ENCODE data around the gene YBX2.

DNA sequence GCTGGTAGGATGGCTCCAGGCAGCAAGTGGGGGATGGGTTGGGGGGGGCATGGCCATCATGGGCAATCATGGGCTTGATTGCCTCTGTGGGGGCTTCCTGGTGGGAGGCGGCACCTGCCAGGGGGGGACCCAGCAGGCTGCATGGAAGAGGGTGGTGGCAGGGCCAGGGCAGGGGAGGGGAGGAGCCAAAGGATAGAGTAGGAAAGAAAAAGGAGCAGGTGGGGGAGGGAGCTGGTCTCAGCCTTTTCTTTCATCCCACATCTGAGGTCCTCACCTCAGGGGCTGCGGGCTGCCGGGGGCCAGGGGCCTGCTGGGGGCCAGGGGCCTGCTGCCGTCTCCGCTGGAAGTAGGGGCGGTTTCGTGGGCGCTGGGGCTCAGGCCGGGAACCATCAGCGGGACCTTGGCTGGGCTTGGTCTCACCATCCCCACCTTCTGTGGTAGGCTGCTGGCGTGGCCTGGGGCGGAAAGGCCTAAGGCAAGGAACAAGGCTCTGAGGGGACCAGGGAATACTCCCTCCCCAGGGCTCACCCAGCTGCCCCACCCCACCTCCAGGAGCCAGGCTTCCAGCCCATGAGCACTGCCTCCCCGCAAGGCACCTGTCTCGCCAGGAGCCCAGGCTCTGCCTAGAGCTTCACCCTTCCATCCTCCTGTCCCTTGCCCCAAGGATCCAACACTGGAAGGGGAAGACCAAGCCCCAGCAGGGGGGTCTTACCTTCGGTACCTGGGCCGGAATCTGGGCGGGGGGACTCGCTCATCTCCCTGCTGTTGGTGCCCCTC, 5.0 kb downstream of the YBX2 start:
- TF ChIP-seq EGR2 (tag by site-specific recombination; IDR thresholded peaks at IDR 0.05; ENCODE audit: low read depth) (no peak), PRDM4 (tag by site-specific recombination; IDR thresholded peaks at IDR 0.05) (no peak), ZNF148 (tag by site-specific recombination; IDR thresholded peaks at IDR 0.05; ENCODE audit: borderline replicate concordance) (no peak)
- TF ChIP-seq, protein P1, sequence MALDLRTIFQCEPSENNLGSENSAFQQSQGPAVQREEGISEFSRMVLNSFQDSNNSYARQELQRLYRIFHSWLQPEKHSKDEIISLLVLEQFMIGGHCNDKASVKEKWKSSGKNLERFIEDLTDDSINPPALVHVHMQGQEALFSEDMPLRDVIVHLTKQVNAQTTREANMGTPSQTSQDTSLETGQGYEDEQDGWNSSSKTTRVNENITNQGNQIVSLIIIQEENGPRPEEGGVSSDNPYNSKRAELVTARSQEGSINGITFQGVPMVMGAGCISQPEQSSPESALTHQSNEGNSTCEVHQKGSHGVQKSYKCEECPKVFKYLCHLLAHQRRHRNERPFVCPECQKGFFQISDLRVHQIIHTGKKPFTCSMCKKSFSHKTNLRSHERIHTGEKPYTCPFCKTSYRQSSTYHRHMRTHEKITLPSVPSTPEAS (tag by site-specific recombination; IDR thresholded peaks at IDR 0.05), result no peak

All from HEK293 (cell line).